H9 (cell line): ENCODE results near the gene HAUS7. TPM values are rescaled to one million over a fixed set of nuclear protein-coding genes. Genes with fewer than 3 reads are reported as not detected.

Source experiments
- DNase-seq: peaks from one replicate; pipeline ENCODE4 v3.0.0-alpha.2; 2017
- H2AFZ ChIP-seq: one replicate; pipeline ENCODE4 v1.6.1; 2013; ENCODE audit warnings: mild to moderate bottlenecking, low read length, control low read depth, moderate library complexity
- H2AK5ac ChIP-seq: 2 replicates; pipeline ENCODE4 v1.6.1; 2013; ENCODE audit warnings: low read length, control low read depth, mixed read lengths; ENCODE audit not compliant: insufficient read length
- H2BK120ac ChIP-seq: one replicate; pipeline ENCODE4 v1.6.1; 2013; ENCODE audit warnings: low read depth, mild to moderate bottlenecking, low read length, control low read depth, inconsistent platforms; ENCODE audit not compliant: poor library complexity, severe bottlenecking
- H2BK12ac ChIP-seq: 2 replicates; pipeline ENCODE4 v1.6.1; 2013; ENCODE audit warnings: low read length, control low read depth, mixed read lengths, low read depth; ENCODE audit not compliant: insufficient read length
- H2BK15ac ChIP-seq: 2 replicates; pipeline ENCODE4 v1.6.1; 2013; ENCODE audit warnings: low read depth, low read length, control low read depth
- H2BK20ac ChIP-seq: one replicate; pipeline ENCODE4 v1.6.1; 2013; ENCODE audit warnings: low read depth, mild to moderate bottlenecking, low read length, control low read depth, inconsistent platforms; ENCODE audit not compliant: poor library complexity, severe bottlenecking
- H2BK5ac ChIP-seq: 2 replicates; pipeline ENCODE4 v1.6.1; 2013; ENCODE audit warnings: low read length, control low read depth, mixed read lengths; ENCODE audit not compliant: insufficient read length
- H3K14ac ChIP-seq: 2 replicates; pipeline ENCODE4 v1.6.1; 2013; ENCODE audit warnings: low read length, control low read depth; ENCODE audit not compliant: insufficient read depth
- H3K18ac ChIP-seq: 2 replicates; pipeline ENCODE4 v1.6.1; 2013; ENCODE audit warnings: low read depth, mild to moderate bottlenecking, mixed read lengths, low read length, control low read depth; ENCODE audit not compliant: insufficient read length
- H3K23ac ChIP-seq: 2 replicates; pipeline ENCODE4 v1.6.1; 2013; ENCODE audit warnings: low read length, control low read depth, mixed read lengths, low read depth; ENCODE audit not compliant: insufficient read length
- H3K23me2 ChIP-seq: 2 replicates; pipeline ENCODE4 v1.6.1; 2013; ENCODE audit warnings: low read depth, mild to moderate bottlenecking, mixed read lengths, low read length, control low read depth; ENCODE audit not compliant: insufficient read length, poor library complexity, severe bottlenecking
- H3K27ac ChIP-seq: 2 replicates; pipeline ENCODE4 v1.5.1; 2013; ENCODE audit warnings: low read length, control low read depth, mixed read lengths, low read depth; ENCODE audit not compliant: insufficient read length
- H3K27me3 ChIP-seq: 2 replicates; pipeline ENCODE4 v1.6.1; 2013; ENCODE audit warnings: low read length, control low read depth, inconsistent platforms; ENCODE audit not compliant: insufficient read depth
- H3K4ac ChIP-seq: 2 replicates; pipeline ENCODE4 v1.6.1; 2013; ENCODE audit warnings: low read depth, mild to moderate bottlenecking, control low read depth, inconsistent platforms, low read length, moderate library complexity
- H3K4me1 ChIP-seq: 2 replicates; pipeline ENCODE4 v1.6.1; 2013; ENCODE audit warnings: low read length, control low read depth, inconsistent platforms; ENCODE audit not compliant: insufficient read depth
- H3K4me2 ChIP-seq: 2 replicates; pipeline ENCODE4 v1.6.1; 2013; ENCODE audit warnings: low read length, control low read depth, mixed read lengths; ENCODE audit not compliant: insufficient read length, insufficient read depth
- H3K56ac ChIP-seq: 2 replicates; pipeline ENCODE4 v1.6.1; 2013; ENCODE audit warnings: low read depth, mild to moderate bottlenecking, mixed read lengths, low read length, control low read depth; ENCODE audit not compliant: insufficient read length
- H3K79me1 ChIP-seq: 2 replicates; pipeline ENCODE4 v1.6.1; 2013; ENCODE audit warnings: low read depth, mild to moderate bottlenecking, moderate library complexity, low read length, control low read depth, inconsistent platforms; ENCODE audit not compliant: insufficient read depth, poor library complexity, severe bottlenecking
- H3K79me2 ChIP-seq: 2 replicates; pipeline ENCODE4 v1.6.1; 2013; ENCODE audit warnings: low read length, control low read depth, inconsistent platforms; ENCODE audit not compliant: insufficient read depth
- H3K9ac ChIP-seq: 2 replicates; pipeline ENCODE4 v1.6.1; 2013; ENCODE audit warnings: low read length, control low read depth, mixed read lengths; ENCODE audit not compliant: insufficient read length; ENCODE audit errors: extremely low read depth
- H3K9me3 ChIP-seq: one replicate; pipeline ENCODE4 v1.6.1; 2013; ENCODE audit warnings: low read depth, low read length, inconsistent platforms; ENCODE audit not compliant: control insufficient read depth
- H3T11ph ChIP-seq: one replicate; pipeline ENCODE4 v1.6.1; 2013; ENCODE audit warnings: mild to moderate bottlenecking, low read length, control low read depth, inconsistent platforms
- H4K20me1 ChIP-seq: one replicate; pipeline ENCODE4 v1.6.1; 2013; ENCODE audit not compliant: control insufficient read depth, insufficient read length, insufficient read depth
- H4K5ac ChIP-seq: 2 replicates; pipeline ENCODE4 v1.6.1; 2013; ENCODE audit warnings: low read depth, mild to moderate bottlenecking, mixed read lengths, low read length, control low read depth; ENCODE audit not compliant: insufficient read length
- H4K8ac ChIP-seq: replicated peaks from 2 replicates; pipeline ENCODE4 v1.6.1; 2013; ENCODE audit warnings: low read length, control low read depth, mixed read lengths, low read depth; ENCODE audit not compliant: insufficient read length
- H4K91ac ChIP-seq: 2 replicates; pipeline ENCODE4 v1.6.1; 2013; ENCODE audit warnings: low read depth, mild to moderate bottlenecking, moderate library complexity, mixed read lengths, low read length, control low read depth; ENCODE audit not compliant: insufficient read length
- H3K27ac Mint-ChIP-seq, 3 experiments: 2 replicates in 2 of 3; 3 replicates in 1 of 3; pipeline ENCODE4 v1.8.0; 2020 to 2021; ENCODE audit warnings: mixed read lengths in 3 of 3, mild to moderate bottlenecking in 1 of 3, moderate library complexity in 1 of 3
- H3K27me3 Mint-ChIP-seq: 2 replicates; pipeline ENCODE4 v1.8.0; 2021; ENCODE audit warnings: low read depth, mild to moderate bottlenecking, moderate library complexity, mixed read lengths
- H3K36me3 Mint-ChIP-seq, 3 experiments: 2 replicates in 2 of 3; 3 replicates in 1 of 3; pipeline ENCODE4 v1.8.0; 2020 to 2021; ENCODE audit warnings: low read depth in 3 of 3, mixed read lengths in 3 of 3; ENCODE audit not compliant: insufficient read depth in 1 of 3
- H3K4me1 Mint-ChIP-seq, 2 experiments: 2 replicates each; pipeline ENCODE4 v1.8.0; 2020; ENCODE audit warnings: mixed read lengths in 2 of 2
- H3K4me3 Mint-ChIP-seq, 2 experiments: 2 replicates in 1 of 2; 3 replicates in 1 of 2; pipeline ENCODE4 v1.8.0; 2020 to 2021; ENCODE audit warnings: mild to moderate bottlenecking in 2 of 2, mixed read lengths in 2 of 2, moderate library complexity in 1 of 2
- H3K9me3 Mint-ChIP-seq, 2 experiments: 2 replicates in 1 of 2; 3 replicates in 1 of 2; pipeline ENCODE4 v1.8.0; 2020; ENCODE audit warnings: mild to moderate bottlenecking in 2 of 2, mixed read lengths in 2 of 2, moderate library complexity in 1 of 2
- CTCF ChIP-seq: fragments of 200-600 bp; sonication (generic); conservative IDR thresholded peaks from 3 replicates; pipeline ENCODE4 v1.8.0; 2021; ENCODE audit warnings: antibody characterized with exemption, mild to moderate bottlenecking
- WGBS: extraction: QIAGEN DNeasy Blood & Tissue Kit; methylation state at CpG from one replicate; pipeline ENCODE4 v1.1.7; 2013; ENCODE audit warnings: missing lambda C conversion rate, low lambda C conversion rate, mixed read lengths; ENCODE audit not compliant: insufficient read length; ENCODE audit errors: extremely low coverage; 5-methylcytosine and 5-hydroxymethylcytosine counted together
- total RNA-seq: library from RNA; stranded (reverse); gene quantifications from 2 replicates; pipeline ENCODE4 v1.2.1, GENCODE V29; 2021

The HAUS7 gene
- total RNA-seq, 1 experiment from 2014 or later, result 45.3 TPM

- H3K23me2 ChIP-seq, result no peaks in the 10 kb centered on the region
- no peak within 1 kb of the TSS for H4K91ac ChIP-seq
- H3K4me1 Mint-ChIP-seq, result no peaks in the 10 kb centered on the region
- H3K79me2 ChIP-seq, result no peaks in the 10 kb centered on the region
- no peak within 1 kb of the TSS for H2AFZ ChIP-seq
- H3K36me3 Mint-ChIP-seq, result peaks cover 7 to 11% (median 10%) of the 10 kb centered on the region in 3 experiments; a peak in 5 of 7 replicates
- no peak within 1 kb of the TSS for H2AK5ac ChIP-seq
- H3K18ac ChIP-seq, result no peak within 1 kb of the TSS
- no peak within 1 kb of the TSS for H4K8ac ChIP-seq
- no peak within 1 kb of the TSS for H3K14ac ChIP-seq
- peaks cover 48 to 65% of the 10 kb centered on the region in 2 experiments for H3K9me3 Mint-ChIP-seq
- no peak within 1 kb of the TSS for H3K4me3 Mint-ChIP-seq
- peaks cover 15% of the 10 kb centered on the region for H3K9me3 ChIP-seq
- no peaks in the 10 kb centered on the region for H3K79me1 ChIP-seq
- no peak for TF ChIP-seq CTCF
- H3K4me1 ChIP-seq, result no peaks in the 10 kb centered on the region
- H3K4me2 ChIP-seq, result no peak within 1 kb of the TSS
- no CpG with 5 or more reads among the region's 30 CpGs for WGBS
- H3K27me3 Mint-ChIP-seq, result peaks cover 1% of the 10 kb centered on the region; the same call in 1 of the 2 replicates
- H4K20me1 ChIP-seq, result no peaks in the 10 kb centered on the region
- H3K23ac ChIP-seq, result no peak within 1 kb of the TSS
- H3K27ac Mint-ChIP-seq, result no peak within 1 kb of the TSS; a peak in 1 of 7 replicates
- H2BK5ac ChIP-seq, result no peak within 1 kb of the TSS
- no peak within 1 kb of the TSS for H2BK20ac ChIP-seq
- no peak for DNase-seq
- H3K4ac ChIP-seq, result no peak within 1 kb of the TSS
- H3K27me3 ChIP-seq, result no peaks in the 10 kb centered on the region
- H2BK12ac ChIP-seq, result no peak within 1 kb of the TSS
- H3K27ac ChIP-seq, result no peak within 1 kb of the TSS
- no peak within 1 kb of the TSS for H3K56ac ChIP-seq
- H3K9ac ChIP-seq, result no peak within 1 kb of the TSS
- H4K5ac ChIP-seq, result no peak within 1 kb of the TSS
- no peak within 1 kb of the TSS for H3T11ph ChIP-seq
- H2BK120ac ChIP-seq, result no peak within 1 kb of the TSS
- no peak within 1 kb of the TSS for H2BK15ac ChIP-seq
Observed at GRCh38 chrX:153445856-153446635, 24.3 kb downstream of the HAUS7 start, which contains the start of gene TREX2. TREX2 (minus strand) TSS chrX:153446056; CDS start chrX:153445430, 626 bp downstream.
